ENCODE measurements around the gene BTG3. TPM values are rescaled to one million over a fixed set of nuclear protein-coding genes. Genes with fewer than 3 reads are reported as not detected.

BTG3 gene, protein sequence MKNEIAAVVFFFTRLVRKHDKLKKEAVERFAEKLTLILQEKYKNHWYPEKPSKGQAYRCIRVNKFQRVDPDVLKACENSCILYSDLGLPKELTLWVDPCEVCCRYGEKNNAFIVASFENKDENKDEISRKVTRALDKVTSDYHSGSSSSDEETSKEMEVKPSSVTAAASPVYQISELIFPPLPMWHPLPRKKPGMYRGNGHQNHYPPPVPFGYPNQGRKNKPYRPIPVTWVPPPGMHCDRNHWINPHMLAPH
- total RNA-seq, result 29.1 TPM
- long read RNA-seq, transcript BTG3-202 (5 exons, 1,456 nt), result major isoform, 121 of 142 reads
- long read RNA-seq, partial matches to known transcripts, result 2 of 142 reads
- long read RNA-seq, other reads (novel, unspliced or antisense), result 18 of 142 reads

DNA sequence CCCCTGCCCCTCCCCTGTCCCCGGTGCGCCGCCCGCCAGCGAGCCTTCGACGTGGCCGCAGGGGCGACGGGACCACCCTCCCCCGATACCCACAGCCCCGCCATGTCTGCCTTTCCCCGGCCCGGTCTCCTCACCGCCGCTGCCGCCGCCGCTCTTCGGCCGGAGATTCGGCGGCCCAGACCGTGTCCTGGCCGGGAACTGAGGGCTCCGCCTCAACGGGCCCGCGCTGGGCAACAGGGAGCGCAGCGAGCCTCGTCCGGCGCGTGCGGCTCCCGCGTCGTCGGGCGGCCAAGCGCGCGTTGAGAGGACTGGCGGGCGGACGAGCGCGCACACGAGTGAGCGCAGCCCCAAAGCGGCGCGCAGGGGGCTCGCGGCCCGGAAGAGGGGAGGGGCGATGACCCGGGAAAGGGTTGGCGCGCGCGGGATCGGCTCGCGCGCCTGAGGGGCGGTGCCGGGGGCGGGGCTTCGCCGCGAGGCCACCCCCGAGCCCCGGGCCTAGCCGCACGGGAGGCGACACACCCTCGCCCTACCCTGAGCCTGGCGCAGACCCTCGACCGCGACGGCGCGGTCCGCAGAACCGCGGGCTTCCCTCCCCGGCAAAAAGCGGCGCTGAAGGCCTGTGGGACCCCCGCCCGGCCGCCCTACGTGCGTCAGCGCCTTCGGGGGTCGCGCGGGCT is at the start of gene BTG3:
Gene BTG3, minus strand, starts transcription at position 337 of the 677 bp plus-strand sequence. CDS start 3,757 bp downstream, outside the sequence.
- peak; percentile 93 for DNase-seq (ENCODE audit: low spot score)

DNA sequence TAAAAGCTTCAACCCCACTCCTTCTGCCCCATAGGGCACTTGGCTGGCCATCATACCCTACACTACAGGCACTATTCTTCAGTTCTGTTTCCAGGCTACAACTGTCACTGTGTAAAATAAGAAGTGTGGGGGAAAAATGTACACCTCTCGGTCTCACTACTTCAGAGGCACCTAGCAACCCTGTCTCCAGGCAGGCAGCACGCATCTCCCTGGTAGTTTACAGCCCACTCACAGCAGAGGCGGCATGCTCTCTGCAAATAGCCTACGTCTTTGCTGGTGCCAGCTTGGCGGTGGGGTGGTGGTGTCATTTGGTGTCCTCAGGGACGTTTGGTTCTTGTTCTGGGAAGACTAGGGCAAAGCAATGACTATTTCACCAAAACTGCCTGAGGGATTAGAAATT is 48.2 kb upstream of the BTG3 start:
- DNase-seq (ENCODE audit: low spot score), result no peak

DNA sequence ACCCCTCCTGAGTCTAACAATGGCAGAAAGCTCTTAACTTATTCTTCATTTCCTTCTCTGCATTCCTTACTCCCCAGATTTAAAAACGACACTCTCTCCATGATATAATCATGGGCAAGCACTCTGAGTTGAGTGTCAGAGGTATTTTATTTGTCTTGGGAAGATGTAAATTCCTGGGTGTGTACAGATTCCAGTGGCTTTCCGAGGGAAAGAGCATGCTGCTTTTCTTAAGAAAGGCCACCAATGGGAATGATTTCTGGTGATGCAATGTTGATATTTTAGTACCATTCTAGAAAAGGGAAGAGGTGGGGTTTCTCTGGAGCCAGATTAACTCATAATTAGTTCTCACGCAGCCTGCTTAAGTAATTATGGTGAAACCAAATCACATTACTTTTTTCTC is 47.8 kb upstream of the BTG3 start:
- no peak for DNase-seq (ENCODE audit: low spot score)

DNA sequence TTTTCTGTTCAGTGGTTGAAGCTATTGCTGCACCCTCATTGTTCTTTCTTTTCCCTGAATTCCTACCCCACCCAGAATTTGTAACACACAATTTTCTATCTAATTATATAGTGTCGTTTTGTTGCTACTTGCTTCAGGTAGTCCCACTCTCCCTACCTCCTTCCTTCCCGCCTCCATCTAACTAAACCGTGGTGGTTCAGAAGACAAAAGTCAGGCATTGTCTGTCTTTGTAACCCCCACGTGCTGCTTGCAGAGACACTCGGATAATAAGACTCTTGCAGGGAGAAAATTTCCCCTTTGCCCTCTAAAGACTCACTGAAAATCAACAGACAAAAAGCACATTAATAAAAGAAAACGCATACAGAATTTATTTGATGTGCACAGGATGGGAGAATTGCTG is 46.2 kb upstream of the BTG3 start:
- DNase-seq (ENCODE audit: low spot score), result no peak

DNA sequence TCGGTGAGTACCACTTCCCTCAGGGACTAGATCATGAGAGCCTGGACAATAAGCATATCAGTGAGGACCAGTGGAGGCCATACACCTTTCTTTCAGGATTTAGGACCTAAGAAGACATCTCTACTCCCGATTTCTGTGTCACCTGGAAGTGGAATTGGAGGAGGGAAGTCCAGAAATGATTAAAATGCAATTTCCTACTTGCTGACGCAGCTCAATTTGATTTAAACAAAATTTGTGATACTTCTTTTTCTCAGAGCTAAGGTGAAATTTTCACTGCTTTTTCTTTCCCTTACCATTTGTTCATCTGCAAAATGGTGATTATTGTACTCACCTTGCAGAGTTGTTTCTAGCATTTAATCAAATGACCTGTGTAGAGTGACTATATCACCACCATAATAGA is 38.8 kb upstream of the BTG3 start:
- DNase-seq (ENCODE audit: low spot score), result no peak

DNA sequence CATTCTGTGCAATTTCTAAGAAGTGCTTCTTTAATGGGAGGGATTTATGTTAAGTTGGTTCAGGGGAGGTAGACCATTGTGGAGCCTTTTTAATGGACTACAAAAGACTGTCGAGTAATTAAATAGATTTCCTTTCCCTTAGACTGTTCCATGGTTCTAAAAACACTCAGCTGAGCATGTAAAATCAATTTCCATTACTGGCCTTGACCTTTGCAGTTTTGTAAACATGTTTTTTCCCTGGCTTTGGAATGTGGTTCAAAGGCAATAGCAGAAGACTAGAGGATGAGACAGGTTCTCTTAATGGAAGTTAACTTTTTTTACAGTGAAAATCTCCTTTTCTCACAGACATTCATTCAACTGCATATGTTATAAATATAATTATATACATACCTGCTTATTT is 37.6 kb upstream of the BTG3 start:
- DNase-seq (ENCODE audit: low spot score), result no peak

DNA sequence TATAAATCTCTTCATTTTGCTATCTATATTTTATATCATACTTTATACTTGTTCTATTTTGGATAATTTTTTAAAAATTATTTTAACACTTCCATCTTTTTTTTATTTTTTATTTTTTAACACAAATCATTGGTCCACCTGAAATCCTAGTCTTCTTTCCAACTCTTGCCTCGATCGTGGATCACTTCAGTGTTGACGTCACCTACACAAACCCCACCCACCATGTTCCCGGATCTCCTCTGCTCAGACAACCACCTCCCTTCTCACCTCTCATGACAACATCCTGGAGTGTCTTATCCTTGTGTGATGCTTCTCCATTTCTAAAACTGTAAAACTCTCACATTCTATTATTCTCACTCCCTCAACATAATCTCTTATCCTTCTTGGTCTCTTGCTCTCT is 34.1 kb upstream of the BTG3 start:
- DNase-seq (ENCODE audit: low spot score), result no peak

DNA sequence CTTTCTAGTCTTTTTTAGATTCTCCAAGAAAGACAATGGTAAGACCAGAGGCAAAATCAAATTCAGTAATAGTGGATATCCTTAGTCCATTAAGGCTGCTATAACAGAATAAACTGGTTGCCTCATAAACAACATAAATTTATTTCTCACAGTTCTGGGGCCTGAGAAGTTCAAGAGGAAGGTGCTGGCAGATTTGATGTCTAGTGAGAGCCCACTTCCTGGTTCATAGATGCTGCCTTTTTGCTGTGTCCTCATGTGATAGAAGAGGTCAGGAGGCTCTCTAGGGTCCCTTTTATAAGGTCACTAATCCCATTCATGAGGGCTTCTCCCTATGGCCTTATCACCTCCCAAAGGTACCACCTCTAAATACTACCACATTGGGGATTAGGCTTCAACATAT is 31.5 kb upstream of the BTG3 start:
- no peak for DNase-seq (ENCODE audit: low spot score)

DNA sequence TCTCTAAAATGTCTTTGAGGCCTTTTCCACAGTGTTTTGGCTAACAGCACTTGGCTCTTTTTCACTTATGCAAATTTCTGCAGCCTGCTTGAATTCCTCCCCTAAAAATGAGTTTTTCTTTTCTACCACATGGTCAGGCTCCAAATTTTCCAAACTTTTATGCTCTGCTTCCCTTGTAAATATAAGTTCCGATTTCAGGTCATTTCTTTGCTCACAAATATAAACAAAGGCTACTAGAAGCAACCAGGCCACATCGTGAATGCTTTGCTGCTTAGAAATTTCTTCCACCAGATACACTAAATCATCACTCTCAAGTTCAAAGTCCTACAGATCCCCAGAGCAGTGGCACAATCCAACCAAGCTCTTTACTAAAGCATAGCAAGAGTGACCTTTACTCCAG is 28.1 kb upstream of the BTG3 start:
- no peak for DNase-seq (ENCODE audit: low spot score)

DNA sequence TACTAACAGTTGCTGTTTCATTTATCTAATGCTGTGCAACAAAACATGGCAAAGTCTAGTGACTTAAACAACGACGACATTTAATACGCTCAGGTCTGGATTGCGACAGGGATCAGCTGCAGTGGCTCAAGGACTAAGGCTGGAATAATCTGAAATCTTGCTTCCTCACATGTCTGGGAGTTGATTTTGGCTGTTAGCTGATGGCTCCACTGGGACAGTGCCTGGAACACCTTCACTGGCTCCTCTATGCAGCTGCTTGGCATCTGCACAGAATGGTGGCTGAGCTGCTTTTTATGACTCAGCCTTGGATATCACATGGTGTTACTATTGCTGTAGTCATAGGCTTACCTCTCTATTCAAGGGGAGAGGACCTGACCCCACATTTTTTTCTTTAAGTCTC is 24.0 kb upstream of the BTG3 start:
- no peak for DNase-seq (ENCODE audit: low spot score)

DNA sequence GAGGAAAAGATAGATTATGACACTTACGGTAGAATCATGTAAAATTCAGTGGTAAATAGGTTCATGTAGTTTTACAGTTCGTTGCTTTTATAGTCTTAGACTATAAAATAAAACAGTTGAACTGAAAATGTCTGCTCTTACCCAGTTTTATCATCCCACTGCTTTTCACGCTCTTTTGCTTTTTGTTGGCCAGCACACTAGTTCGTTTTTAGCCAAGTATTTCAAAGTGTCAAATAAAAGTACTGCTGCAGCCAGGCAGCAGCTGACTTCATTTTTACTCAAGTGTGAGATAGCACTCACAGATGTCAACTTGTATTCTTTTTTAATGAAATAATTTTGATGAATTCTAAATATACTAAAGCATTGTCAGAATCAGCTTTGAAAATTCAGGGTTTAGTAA is 18.5 kb upstream of the BTG3 start:
- DNase-seq (ENCODE audit: low spot score), result no peak

DNA sequence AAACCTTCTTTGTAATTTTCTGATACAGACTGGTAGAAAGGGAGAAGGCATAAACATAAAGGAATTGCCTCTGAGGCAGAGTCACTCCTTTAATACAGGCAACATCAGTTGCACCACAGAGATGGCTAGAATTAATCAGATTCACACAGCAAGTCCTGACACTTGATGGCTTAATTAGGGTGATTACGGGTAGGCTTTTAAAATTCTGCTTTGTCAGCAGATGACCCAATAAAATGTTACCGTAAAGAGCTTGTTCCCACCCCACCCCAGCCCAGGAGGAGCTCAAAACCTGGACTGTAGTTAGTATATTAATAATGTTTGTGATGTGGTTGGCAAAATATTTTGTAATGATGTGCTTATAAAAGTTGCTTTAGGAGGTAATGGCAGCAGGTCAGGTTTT is 9.3 kb upstream of the BTG3 start:
- no peak for DNase-seq (ENCODE audit: low spot score)

DNA sequence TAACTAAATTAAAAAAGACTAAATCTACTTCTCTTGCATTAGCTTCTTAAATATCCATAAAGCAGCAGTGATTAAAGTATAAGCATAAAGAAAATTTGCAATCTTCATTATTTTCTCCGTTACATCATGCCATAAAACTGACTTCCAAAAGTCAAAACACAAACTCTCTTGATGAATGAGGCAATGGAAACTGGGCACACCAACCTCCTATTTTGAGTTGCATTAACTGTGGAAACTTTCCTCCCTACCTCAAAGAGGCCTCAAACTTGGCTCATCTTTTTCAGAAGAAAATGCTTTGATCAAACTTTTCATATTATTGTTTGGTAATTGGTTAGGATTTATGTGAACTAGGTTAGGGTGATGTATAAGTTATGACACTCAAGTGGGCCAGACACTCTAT is 4.1 kb upstream of the BTG3 start:
- no peak for DNase-seq (ENCODE audit: low spot score)

DNA sequence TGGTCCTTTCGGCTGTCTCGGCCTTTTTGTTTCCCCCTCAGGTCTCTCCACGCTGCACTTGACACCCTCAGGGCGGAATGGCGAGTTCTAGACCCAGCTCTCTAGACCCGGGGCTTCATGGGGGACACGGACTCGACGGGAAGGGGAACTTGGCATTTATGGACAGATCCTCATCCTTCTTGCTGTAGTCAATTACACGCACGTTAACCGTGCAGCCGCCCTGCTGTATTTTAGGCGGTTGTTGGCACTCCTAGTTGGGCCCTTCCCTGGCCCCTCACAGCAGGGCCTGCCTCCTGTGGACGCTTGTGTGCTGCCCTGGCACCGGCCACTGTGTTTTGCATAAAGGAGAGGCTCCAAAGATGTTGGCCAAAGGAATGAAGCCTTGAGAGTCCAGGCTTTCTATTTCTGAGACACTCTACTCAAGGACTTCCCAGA is 558 bp upstream of the BTG3 start:
- DNase-seq (ENCODE audit: low spot score), result no peak

DNA sequence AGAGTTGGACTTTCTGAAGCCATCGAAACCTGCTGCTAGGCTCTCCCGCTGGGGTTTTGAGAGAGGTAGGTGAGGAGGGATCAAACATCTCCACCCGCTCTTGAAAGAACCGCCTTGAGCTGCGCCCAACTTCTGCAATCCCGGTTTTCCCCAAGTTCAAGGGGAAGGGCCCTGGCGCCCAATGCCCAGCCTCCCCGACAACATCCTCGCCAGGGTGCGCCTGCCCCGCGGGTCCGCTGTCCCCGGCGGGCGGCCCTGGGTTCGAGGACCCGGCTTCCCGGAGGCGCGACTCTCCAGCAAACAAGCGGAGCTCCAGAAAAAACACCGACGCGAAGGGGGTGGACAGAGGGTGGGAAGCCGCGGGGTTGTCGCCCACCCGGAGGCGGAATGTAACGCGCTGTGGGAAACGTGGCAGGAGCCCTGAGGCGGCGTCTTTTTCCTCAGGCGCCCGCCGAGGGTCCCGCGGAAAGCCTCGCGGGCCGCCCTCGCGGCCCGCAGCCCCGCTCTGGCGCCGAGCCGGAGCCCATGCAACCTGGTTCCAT is 607 bp downstream of the BTG3 start:
- DNase-seq (ENCODE audit: low spot score), result no peak

DNA sequence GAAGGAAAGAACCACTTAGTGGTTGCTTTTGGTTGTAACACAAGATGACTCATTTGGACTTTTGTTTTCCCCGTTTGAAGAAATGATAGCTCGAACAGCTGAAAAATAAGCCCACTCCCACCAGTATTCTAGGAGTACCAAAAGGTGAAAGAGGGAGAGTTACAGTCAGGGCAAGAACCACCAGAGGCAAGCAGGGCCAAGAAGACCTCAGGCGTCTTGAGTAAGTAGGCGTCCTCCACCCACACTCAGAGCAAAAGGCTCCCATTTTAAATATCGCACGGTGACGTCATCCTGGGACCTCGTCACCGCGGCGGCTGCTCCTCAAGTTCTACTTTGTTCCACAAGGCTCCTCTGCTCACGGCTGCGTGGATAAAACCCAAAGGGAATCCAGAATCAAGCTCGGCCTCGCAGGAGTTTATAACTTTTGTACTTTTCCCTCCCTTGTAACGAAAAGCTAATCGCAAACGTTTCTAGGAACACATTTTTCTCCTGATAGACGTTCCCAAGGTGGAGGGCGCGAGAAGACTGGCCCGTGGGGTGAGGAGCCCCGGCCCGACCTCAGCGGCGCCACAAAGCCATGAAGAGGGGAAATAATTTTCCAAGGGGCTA is 1.2 kb downstream of the BTG3 start:
- DNase-seq (ENCODE audit: low spot score), result peak; percentile 90

DNA sequence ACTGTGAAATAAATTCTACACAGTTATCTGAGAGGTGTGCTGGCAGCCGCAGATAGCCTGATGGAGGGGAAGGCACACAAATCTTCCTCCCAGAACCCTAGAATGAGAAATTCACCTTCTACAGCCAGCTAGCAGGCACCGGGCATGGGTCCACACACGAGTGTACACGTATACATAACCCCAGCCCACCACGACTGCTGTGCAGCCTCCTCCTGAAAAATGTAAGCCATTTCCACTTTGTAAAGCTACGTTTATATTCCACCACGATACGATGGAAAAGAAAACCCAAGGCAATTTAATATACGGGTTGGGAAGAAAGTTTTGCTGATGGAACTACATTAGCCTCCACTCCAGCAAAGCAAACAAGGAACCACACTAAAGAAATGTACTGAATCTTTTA is 1.8 kb downstream of the BTG3 start:
- DNase-seq (ENCODE audit: low spot score), result no peak

DNA sequence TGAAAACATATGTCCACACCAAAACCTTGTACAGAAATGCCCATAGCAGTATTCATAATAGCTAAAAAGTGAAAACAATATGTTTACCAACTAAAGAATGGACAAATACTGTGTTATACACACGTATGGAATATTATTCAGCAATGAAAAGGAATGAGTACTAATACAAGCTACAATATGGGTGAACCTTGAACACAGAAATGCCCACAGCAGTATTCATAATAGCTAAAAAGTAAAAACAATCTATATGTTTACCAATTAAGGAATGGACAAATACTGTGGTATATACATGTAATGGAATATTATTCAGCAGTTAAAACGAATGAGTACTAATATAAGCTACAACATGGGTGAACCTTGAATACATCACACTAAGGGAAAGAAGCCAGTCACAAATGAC is 3.0 kb downstream of the BTG3 start:
- no peak for DNase-seq (ENCODE audit: low spot score)

DNA sequence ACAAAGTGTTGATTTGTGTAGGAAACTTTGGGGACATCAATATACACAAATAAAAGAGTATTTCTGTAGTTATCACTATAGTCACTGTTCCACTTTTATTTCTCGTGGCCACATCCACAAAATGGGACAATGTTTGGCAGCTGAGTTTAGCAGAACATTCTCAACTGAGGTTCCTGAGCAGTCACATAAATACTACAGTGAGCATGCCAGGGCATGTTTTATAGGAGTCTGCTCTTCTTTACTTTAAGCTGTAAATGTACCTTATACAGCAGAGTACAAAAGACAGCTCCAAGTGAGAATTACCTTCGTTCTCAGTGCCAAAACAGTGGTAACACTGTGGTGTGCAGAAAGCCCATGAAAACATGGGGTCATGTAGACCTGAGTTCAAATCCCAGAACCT is 5.0 kb downstream of the BTG3 start:
- DNase-seq (ENCODE audit: low spot score), result no peak

DNA sequence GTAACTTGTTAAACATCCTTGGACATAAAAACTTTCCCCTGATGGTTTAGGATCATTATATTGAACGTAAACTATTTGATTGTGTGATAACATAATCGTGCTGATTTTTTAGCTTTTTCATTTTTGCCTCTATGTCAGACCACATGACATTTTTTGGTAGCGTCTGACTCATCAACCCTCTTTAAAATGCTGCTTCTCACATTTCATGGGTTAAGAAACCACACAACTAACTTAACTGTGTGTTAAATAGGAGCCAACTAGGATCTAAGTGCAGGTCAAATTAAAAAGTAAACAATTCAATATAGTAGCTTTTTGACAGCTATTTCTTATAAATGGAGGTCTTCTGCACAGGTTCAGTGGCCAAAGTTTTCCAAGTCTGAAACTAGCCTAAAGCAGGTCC is 9.8 kb downstream of the BTG3 start:
- DNase-seq (ENCODE audit: low spot score), result no peak

DNA sequence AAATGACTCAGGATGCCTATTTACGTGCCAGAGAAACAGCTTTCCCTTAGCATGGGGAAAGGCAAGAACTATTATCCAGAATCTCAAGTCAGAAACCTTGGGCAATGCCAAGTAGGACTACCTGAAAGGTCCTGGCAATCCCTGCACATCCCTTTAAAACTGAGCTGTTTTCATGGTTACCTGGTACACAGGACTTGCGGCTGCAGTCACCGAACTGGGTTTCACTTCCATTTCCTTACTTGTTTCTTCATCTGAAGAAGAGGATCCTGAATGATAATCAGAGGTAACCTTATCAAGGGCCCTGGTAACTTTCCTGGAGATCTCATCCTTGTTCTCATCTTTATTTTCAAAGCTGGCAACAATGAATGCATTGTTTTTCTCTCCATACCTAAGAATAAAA is 14.3 kb downstream of the BTG3 start:
- no peak for DNase-seq (ENCODE audit: low spot score)

DNA sequence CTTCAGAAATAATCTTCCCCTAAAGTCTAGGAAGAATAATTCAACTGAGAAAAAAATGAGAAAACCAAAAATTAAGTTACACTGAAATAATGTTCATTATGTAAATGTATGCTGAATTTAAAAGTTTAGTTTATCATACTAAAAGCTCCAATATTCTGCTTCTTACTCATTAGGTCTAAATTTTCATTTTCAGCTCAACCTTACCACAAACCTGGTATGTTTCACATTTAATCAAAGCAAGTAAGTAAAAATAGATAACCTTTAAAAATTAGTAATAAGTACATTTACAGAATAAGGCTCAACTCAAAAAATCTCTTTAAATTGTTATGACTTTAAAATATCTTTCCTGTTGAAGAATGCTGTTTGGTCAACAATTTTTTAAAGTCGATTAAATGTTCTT is 15.0 kb downstream of the BTG3 start:
- DNase-seq (ENCODE audit: low spot score), result no peak

Data from mesenteric fat pad (tissue), 1 donor.